ENCODE measurements around the gene TET2.

The TET2 gene

DNA sequence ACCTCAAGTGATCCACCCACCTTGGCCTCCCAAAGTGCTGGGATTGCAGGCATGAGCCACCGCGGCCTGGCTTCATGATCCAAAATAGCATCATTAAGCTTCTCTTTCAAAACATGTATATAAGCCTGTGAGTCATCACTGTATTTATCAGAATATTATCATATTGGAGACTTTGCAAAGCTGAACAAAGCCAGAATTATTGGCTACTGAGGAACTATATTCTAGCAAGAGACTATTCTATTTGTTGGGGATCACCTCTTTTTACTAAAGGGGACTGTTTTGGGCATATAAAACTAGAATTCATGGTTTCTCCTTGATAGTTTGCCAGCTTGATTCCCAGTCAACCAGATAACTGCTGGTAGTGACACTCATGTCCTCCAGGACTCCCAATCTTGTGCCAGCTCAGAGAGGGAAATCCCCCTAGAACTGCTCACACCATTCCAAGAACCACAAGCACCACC is 40.1 kb downstream of the TET2 start:
- no peak for DNase-seq

DNA sequence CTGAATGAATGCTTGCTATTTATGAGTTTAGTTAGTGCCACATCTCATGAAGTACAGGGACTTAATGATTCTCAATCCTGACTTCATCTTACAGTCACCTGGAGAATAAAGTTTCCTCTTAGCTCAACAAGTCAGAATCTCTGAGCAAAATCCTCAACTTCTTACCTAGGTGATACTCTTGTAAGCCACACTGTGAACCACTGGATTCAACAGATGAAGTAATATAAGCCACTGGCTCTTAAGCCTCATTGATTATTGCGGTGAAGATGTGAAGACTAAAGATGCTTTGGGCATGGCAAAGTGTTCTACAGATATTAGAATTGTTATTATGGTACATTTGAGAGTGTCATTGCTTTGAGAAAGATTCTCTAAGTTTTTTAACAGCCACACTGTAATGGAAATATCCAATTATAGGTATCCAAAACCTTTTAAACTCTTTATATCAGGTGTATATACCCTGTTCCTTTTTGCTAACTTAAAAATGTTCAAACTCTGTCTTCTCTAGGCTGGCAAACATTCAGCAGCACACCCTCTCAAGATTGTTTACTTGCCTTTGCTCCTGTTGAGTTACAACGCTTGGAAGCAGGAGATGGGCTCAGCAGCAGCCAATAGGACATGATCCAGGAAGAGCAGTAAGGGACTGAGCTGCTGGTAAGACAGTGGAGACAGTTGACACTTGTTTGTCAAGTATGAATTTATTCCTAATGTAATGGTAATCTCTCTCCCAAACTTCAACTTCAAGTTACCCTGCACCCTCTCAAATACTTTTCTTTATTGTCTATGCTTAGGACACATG is 43.4 kb downstream of the TET2 start:
- no peak for DNase-seq

DNA sequence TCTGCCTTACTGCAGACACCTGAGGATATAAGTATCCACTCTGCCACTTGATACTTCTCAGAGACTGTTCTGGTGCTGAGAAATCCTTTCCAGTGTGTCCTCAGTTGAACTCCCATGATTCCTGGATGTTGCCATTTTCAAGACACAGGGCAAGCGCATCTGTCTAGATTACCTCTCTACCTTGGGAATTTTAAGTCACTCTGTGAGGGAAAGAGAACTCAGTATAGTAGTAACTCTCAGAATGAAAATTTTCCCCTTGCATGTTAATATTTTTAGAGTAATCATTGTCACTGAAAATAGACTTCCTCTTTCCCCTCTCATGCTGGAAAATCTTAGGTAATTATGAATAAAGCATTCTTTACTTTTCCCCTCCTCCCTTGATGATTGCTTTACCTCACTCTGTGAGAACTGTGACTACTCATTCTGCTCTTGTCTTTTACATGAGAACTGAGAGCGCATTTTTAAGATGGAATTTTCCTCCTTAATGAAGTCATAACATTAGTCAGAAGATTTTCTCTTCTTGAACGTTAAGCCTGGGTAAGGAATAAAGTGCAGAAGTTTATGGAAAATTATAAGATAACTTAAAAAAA is 45.0 kb downstream of the TET2 start:
- no peak for DNase-seq

DNA sequence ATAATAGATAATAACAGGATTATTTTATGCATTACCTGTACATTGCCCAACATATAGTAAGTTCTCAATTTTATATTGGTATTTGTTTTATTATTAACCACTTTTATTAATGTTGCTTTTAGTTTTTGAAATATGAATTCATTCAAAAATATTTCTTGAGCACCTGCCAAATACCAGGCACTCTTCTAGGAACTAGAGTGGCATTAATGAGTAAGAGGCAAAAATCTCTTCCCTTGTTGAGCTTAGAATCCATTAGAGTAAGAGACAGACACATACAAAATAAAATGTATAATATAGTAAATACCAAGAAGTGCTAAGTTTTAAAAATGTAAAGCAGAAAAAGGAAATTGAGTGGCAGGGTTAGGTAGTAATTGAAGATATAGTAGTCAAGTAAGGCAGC is 45.8 kb downstream of the TET2 start:
- no peak for DNase-seq

DNA sequence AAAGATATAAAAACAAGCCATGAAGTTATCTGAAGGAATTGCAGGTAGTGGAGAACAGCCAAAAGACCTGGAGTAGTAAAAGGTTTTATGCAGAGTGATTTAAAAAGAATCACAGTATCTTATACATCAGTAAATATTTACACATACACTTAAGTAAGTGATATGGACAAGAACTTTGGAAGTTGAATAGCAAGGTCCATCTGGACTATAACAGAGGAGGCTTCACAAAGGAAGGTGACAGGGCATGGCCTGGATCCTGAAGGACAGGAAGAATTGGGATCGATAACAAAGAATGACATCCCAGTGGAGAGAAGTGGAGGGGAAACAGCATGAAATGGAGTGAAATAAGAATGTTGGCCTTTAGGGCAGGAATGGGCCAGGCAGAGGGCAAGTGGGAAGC is 46.2 kb downstream of the TET2 start:
- no peak for DNase-seq

DNA sequence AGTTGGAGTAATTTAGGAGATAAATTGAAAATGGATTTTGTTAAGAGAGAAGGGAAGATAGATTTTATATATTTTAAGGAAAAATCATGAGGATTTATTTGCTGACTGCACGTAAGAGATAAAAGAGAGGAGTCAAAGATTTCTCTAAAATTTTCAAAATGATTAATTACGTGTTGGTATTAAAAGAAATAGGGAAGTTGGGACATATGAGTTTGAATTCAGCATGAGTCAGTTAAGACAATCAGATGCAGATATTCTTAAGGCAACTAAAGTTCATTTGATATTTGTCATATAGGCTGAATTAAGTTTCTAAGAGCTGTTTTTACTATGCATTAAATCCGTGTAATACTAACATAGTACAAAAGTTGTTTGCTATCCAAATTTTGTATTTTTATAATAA is 46.9 kb downstream of the TET2 start:
- no peak for DNase-seq

DNA sequence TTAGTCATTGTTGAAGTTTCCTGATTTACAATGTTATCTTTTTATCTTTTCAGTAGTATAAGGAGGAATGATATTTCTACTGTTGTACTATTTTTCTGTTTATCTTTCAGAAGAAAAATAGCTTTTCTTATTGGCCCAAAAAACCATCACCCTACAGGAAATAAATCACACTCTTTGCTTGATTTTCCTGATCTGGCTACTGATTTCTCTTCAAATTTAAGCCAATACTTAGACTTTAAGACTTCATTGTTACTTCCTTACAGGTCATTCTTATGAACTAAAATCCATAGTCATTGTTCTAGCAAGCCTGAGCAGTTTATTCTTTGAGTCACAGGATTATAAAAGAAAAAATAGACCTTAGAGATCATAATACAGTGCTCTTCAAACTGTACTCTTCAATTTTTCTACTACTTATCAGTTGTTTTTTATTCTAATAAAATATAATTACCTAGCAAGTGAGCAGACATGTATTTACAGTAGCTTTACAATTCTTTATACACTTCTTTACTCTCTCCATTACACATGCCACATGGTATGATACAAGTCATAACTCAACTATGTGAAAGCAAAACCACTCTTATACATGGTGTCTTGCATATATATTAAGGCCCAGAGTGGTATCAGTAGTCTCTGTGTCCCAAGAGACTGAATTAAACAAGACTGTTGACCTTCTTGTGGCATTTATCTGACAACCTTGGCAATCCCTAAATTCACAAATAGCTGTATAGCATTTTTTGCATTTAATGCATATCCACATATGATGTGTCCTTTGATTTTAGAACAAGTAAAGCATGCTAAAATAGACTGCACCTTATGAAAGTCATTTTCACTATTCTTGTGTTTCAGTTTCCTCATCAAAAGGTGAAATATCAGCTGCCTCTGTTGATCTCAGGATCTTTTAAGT is 47.9 kb downstream of the TET2 start:
- no peak for DNase-seq

DNA sequence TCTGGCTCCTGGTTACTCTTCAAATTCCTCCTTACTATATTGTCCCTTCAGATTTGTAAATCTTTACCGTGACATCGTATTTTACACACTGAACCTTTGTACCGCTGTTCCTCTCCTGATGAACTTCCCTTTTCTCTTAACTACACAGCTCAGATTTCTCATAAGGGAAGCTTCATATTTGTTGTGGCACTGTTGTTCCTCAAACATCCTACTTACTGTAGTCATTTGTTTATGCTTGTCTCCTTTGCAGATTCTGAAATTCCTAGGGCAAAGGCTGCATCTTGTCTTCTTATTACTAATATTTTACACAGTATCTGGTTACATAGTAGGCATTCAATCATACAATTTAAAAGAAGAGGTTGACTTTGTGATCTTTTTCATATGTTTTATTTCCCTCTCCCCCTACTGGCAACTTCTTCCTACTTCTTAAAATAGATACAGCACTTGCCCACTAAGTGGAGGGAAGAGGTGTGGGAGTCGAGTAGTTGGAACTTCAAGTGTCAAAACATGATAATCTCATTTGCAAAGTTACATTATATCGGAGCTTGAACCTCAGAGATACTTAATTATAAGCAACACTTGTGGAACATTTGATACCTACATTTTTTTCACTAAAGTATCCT is 50.0 kb downstream of the TET2 start:
- DNase-seq = no peak

DNA sequence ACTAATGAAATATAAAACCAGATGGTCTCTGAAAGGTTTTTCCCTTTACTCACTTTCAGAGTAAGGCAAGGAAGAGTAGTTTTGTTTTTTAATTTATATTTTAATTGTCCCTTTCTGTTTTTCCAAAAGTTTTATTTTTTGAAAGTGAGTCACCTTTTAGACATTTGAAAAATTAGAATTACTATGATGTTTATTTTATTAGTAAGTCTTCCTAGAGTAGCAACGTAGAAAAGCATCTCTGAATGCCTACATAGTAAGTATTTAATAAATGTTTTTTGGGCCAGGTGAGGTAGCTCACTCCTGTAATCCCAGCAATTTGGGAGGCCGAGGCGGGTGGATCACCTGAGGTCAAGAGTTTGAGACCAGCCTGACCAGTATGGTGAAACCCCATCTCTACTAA is 51.1 kb downstream of the TET2 start:
- DNase-seq = no peak

DNA sequence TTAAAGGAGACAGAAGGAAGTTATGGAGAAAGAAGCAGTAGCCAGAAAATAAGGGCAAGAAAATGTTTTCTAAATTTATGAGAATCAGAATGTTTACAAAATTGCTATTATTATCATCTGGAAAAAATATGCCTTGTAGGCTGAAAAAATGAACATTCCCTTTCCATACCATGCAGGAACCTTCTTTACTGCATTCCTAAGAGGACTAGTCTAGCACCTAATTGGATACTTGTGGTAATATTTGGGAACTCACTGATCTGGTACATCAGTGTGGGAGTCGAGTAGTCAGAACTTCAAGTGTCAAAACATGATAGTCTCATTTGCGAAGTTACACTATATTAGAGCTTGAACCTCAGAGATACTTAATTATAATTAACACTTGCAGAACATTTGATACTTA is 51.9 kb downstream of the TET2 start:
- no peak for DNase-seq

DNA sequence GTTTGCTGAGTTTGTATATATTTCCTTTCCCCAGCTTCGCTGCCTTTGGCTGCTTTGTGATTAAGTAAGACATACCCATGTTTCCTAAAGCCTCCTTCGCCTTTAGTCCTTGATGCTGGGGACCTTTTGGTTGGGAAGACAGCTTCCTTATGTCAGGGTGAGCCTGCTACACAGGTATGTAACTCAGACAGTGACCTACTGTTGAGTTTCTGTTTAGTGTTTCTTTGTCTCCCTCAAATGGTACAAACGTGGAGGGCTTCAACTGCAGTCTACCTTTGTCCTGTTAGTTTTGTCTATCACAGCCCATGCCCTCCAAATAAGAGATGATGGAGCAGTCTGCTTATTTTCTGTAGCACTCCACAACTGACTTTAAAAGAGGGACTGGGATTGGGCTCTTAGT is 59.5 kb downstream of the TET2 start:
- DNase-seq = no peak

DNA sequence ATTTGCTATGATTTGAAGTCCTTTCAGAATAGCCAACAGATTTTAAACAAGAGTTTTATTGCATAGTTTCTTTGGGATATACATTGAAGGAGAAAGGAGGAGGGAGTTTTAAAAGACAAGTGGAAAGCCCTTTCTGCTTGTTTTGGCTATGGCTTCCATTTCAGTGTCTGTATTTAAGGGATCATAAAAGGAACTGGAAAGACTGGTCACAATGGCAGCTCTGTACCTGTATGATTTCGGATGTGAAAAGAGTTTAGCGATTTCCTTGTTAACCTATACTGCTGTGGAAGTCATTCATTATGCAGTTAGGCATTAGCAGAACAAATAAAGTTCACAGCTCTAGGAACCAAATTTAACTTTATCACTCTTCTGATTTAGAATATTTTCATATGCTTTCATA is 60.7 kb downstream of the TET2 start:
- no peak for DNase-seq

DNA sequence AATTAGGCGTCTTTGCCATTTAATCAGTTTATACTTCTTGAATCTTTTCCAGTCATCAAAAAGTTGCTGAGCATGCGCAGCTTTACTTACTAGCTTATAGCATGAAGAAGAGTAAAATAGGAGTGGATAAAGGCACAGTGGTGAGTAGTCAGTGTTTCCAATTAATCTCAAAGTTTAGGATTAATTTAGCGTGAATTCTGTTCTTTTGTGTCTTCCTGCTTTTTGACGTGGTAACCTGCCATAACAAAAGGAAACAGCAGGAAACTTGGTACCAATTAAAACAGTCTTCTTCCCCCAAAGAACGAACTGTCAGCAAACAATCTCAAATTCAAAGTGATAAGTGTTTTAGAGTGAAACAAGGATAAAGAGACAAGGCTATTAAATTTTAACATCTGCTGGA is 61.9 kb downstream of the TET2 start:
- peak; percentile 62 for DNase-seq

DNA sequence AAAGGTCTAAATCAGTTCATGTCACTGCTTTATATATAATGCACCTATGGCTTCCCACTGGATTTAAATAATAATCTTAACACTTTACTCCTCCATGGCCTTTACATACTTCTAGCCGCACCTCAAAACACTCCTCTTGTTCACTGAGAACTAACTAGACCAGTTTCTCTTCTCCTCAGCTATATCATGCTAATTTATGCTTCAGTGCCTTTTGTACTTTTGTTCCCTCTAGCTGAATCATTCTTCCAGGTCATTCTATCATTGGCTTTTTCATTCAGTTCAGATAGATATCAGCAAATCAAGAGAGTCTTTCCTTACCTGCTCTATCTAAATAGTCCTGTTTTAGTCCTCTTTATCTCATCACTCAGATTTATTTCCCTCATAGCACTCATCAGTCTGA is 64.2 kb downstream of the TET2 start:
- no peak for DNase-seq

DNA sequence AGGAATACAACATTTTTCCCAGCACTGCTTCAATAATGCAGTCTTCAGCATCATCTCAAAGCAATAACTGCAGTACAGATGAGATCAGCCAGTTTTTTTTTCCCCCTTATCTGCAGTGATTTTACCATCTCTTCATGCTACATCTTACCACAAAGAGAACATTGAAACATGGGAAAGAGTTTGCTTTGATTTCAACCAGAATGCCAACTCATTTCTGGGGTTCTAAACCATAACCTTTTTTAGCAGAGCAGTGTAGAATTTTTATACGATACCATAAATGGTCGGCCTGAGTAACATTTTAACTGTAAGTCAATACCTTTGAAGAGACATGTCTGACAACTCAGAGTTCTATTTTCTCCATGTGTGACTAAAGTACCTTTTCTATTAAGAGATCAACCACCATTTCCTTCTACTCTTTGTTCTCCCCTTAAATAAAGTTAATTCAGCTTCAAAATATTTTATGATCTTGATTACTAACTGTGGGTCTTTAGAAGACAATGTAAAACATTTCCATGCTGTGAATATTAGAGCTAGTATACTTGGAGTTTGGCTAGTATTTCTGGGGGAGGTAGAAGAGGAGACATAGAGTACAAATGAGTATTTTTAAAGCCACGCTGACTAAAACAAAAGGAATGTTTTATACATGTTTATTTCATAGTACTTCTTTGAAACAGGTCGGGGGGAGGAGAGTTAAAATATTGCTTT is 69.1 kb downstream of the TET2 start:
- no peak for DNase-seq

DNA sequence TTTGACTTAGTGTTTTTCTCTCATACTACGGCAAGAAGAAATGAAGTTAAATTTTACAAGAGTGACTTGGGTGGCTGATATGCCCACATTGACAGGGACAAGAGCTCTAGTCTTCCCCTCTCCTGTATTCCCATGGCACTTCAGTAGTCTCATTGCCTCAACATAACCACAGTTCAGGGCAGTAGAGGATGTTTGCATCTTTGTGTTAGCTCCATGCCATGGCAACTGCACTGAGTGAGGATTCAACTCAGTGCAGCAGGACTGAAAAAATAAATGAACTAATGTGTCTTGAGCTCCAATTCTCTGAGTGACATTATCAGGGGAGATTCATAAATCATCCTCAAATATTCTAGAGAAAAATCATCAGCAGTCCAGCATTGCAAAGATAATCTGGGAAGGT is 78.8 kb downstream of the TET2 start:
- no peak for DNase-seq

DNA sequence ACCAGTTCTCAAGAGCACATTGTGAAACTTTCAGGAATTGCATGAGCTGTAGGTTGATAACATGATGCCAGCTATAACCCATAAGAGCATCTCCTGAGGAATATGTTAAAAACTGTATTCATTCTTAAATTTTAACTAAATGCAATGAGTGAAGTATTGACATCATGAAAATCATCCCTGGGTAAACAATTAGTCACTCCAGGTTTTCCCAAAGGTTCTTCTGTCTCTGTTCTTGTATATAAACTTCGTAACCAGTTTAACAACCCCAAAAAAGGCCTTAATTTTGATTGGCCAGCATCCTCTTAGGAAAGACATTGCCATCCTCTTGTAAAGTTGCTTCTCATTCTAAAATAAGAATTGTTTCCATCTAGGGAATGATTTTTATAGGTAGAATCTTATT is 80.4 kb downstream of the TET2 start:
- DNase-seq = no peak

DNA sequence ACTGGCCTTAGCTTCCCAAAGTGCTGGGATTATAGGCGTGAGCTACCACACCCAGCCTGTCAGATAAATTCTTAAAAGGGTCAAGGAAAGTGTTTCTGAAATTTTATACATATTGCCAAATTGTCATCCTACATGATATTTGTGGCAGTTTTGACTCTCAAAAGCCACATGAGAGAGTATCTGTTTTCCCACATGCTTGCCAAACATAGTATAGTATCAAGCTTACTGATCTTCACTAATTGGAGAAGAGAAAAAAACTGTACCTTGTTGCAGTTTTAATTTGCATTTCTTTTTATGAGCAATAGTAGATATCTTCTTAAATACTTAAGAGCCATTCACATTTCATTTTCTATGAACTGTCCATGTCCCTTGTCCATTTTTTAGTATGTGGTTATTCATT is 83.6 kb downstream of the TET2 start:
- DNase-seq = no peak

DNA sequence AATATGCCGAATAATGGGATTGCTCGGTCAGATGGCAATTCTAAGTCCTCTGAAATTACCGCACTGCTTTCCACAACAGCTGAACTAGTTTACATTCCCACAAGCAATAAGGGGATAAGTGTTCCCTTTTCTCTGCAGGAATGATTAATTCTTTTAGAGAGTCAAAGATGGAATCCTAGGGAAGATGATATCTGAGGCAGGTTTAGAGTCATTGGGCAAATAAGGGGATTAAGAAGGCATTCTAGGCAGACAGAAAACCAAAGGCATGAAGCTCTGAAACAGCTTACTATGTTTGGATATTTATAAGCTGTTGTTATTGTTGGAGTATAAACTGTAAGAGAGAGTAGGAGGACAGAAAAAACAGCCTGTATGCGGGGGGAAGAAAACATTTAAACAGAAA is 85.7 kb downstream of the TET2 start:
- no peak for DNase-seq

DNA sequence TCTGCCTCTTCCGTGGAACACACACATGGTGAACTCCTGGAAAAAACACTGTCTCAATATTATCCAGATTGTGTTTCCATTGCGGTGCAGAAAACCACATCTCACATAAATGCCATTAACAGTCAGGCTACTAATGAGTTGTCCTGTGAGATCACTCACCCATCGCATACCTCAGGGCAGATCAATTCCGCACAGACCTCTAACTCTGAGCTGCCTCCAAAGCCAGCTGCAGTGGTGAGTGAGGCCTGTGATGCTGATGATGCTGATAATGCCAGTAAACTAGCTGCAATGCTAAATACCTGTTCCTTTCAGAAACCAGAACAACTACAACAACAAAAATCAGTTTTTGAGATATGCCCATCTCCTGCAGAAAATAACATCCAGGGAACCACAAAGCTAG is 87.9 kb downstream of the TET2 start:
- no peak for DNase-seq

DNA sequence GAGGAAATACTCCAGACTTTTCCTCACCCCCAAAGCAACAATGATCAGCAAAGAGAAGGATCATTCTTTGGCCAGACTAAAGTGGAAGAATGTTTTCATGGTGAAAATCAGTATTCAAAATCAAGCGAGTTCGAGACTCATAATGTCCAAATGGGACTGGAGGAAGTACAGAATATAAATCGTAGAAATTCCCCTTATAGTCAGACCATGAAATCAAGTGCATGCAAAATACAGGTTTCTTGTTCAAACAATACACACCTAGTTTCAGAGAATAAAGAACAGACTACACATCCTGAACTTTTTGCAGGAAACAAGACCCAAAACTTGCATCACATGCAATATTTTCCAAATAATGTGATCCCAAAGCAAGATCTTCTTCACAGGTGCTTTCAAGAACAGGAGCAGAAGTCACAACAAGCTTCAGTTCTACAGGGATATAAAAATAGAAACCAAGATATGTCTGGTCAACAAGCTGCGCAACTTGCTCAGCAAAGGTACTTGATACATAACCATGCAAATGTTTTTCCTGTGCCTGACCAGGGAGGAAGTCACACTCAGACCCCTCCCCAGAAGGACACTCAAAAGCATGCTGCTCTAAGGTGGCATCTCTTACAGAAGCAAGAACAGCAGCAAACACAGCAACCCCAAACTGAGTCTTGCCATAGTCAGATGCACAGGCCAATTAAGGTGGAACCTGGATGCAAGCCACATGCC is 89.7 kb downstream of the TET2 start:
- no peak for DNase-seq

DNA sequence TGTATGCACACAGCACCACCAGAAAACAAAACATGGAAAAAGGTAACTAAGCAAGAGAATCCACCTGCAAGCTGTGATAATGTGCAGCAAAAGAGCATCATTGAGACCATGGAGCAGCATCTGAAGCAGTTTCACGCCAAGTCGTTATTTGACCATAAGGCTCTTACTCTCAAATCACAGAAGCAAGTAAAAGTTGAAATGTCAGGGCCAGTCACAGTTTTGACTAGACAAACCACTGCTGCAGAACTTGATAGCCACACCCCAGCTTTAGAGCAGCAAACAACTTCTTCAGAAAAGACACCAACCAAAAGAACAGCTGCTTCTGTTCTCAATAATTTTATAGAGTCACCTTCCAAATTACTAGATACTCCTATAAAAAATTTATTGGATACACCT is 90.2 kb downstream of the TET2 start:
- DNase-seq = no peak

Measured in COR-L47 (cell line).